ENCODE measurements around the gene THBS2.
A peak's percentile ranks its signal among the peaks of the same experiment; 100 is the strongest.

Gene THBS2

DNA sequence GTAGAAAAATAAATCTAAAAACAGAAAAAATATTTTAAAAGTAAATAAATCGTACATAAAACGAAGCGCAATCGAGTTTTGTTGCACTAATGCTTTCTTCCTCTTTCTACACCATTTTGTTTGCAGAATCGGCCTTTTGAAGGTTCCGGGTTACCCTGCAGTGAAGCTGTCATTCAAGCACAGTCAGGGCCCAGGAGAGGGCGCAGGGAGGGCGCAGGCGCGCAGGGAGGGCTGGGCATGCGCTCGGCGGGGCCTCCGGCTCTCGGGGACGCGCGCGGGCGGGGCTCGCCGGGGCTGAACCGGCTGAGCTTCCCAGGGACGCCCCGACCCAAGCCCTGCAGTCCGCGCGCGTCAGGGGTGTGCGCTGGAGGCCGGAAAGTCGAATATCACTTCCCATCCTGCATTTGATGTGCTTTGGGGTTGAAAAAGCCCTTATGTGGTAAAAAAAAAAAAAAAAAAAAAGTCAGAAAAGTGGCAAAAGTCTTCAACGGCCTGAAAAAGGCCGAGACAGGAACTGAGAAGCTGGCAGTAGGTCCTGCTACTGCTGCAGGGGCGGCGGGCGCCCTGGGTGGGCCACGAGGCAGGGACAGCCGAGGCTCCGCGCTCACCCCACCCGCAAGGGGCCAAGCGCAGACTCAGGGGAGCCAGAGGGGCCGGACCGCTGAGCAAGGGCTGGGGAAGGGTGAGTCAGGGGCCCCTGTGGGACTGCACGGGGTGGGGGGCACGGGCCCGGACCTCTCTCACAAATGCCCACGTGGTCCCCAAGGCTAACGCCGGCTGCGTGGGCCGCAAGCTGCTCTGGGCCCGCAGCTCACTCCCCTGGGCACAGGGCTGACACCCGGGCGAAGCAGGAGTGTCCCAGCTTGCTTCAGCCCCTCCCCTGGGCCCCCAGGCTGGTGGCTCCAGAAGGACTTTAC lies 40.5 kb downstream of the THBS2 start:
- Histone ChIP-seq H3K4me1 (ENCODE audit: low read depth, poor library complexity, severe bottlenecking) (peaks cover 7% of the 10 kb centered on the region), H3K79me2 (ENCODE audit: insufficient read depth, low read depth) (no peaks in the 10 kb centered on the region), H3K4me2 (peak overlapping the region; percentile 68), H3K4me3 (IDR thresholded peaks at IDR 0.05; ENCODE audit: insufficient read depth, low read depth, low read length) (no peak overlapping the region), H3K27me3 (ENCODE audit: insufficient read depth, low read depth) (no peaks in the 10 kb centered on the region), H2AFZ (ENCODE audit: low read depth) (peak overlapping the region; percentile 86), H4K20me1 (ENCODE audit: insufficient read depth) (no peaks in the 10 kb centered on the region), H3K27ac (no peak overlapping the region), H3K9ac (peak overlapping the region; percentile 37; the same call in 1 of the 2 replicates), H3K36me3 (ENCODE audit: insufficient read depth) (no peaks in the 10 kb centered on the region)
- TF ChIP-seq, protein P1, sequence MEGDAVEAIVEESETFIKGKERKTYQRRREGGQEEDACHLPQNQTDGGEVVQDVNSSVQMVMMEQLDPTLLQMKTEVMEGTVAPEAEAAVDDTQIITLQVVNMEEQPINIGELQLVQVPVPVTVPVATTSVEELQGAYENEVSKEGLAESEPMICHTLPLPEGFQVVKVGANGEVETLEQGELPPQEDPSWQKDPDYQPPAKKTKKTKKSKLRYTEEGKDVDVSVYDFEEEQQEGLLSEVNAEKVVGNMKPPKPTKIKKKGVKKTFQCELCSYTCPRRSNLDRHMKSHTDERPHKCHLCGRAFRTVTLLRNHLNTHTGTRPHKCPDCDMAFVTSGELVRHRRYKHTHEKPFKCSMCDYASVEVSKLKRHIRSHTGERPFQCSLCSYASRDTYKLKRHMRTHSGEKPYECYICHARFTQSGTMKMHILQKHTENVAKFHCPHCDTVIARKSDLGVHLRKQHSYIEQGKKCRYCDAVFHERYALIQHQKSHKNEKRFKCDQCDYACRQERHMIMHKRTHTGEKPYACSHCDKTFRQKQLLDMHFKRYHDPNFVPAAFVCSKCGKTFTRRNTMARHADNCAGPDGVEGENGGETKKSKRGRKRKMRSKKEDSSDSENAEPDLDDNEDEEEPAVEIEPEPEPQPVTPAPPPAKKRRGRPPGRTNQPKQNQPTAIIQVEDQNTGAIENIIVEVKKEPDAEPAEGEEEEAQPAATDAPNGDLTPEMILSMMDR (conservative IDR thresholded peaks at IDR 0.05; ENCODE audit: low read depth, low read length) = peak; percentile 35; the same call in 1 of the 2 replicates

DNA sequence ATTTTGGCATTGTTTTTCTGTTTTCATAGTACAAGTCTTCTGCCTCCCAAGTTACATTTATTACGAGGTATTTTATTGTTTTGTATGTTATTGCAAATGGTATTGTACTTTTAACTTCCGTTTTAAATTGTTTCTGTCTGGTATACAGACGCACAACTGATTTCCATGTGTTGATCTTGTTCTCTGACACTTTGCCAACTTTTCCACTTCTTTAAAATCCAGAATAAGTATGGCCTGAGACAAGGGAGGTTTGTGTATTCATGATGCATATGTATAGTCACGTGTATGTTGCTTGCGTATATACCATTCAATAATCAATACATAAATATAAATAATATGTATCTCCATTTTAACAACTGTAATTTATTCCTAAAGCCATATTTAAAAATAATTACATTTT lies 41.2 kb downstream of the THBS2 start:
- Histone ChIP-seq H4K20me1 (ENCODE audit: insufficient read depth) (no peaks in the 10 kb centered on the region), H3K4me1 (ENCODE audit: low read depth, poor library complexity, severe bottlenecking) (peaks cover 10% of the 10 kb centered on the region), H3K27me3 (ENCODE audit: insufficient read depth, low read depth) (no peaks in the 10 kb centered on the region), H3K9ac (no peak overlapping the region), H3K79me2 (ENCODE audit: insufficient read depth, low read depth) (no peaks in the 10 kb centered on the region), H3K27ac (no peak overlapping the region), H3K36me3 (ENCODE audit: insufficient read depth) (no peaks in the 10 kb centered on the region), H2AFZ (ENCODE audit: low read depth) (peak overlapping the region; percentile 86; the same call in 1 of the 2 replicates), H3K4me2 (peak overlapping the region; percentile 33; the same call in 1 of the 2 replicates), H3K4me3 (IDR thresholded peaks at IDR 0.05; ENCODE audit: insufficient read depth, low read depth, low read length) (no peak overlapping the region)
- TF ChIP-seq, protein P1 (conservative IDR thresholded peaks at IDR 0.05; ENCODE audit: low read depth, low read length) = no peak

DNA sequence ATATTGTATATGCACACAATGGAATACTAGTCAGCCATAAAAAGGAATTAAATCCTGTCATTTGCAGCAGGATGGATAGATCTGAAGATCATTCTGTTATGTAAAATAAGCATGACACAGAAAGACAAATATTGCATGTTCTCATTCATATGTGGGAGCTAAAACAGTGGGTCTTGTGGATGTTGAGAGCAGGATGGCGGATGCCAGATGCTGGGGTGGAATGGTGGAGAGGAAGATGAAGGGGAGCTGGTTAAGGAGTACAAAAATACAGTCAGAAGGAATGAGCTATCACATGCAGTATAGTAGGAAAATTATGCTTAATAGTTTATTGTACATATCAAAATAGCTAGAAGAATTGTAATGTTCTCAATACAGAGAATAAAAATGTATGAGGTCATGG lies 41.8 kb downstream of the THBS2 start:
- Histone ChIP-seq H4K20me1 (ENCODE audit: insufficient read depth) (no peaks in the 10 kb centered on the region), H3K27ac (no peak overlapping the region), H2AFZ (ENCODE audit: low read depth) (peak overlapping the region; percentile 86; the same call in 1 of the 2 replicates), H3K4me3 (IDR thresholded peaks at IDR 0.05; ENCODE audit: insufficient read depth, low read depth, low read length) (no peak overlapping the region), H3K36me3 (ENCODE audit: insufficient read depth) (no peaks in the 10 kb centered on the region), H3K4me2 (no peak overlapping the region), H3K4me1 (ENCODE audit: low read depth, poor library complexity, severe bottlenecking) (peaks cover 10% of the 10 kb centered on the region), H3K27me3 (ENCODE audit: insufficient read depth, low read depth) (no peaks in the 10 kb centered on the region), H3K9ac (no peak overlapping the region), H3K79me2 (ENCODE audit: insufficient read depth, low read depth) (no peaks in the 10 kb centered on the region)
- TF ChIP-seq, protein P1 (conservative IDR thresholded peaks at IDR 0.05; ENCODE audit: low read depth, low read length) = no peak

DNA sequence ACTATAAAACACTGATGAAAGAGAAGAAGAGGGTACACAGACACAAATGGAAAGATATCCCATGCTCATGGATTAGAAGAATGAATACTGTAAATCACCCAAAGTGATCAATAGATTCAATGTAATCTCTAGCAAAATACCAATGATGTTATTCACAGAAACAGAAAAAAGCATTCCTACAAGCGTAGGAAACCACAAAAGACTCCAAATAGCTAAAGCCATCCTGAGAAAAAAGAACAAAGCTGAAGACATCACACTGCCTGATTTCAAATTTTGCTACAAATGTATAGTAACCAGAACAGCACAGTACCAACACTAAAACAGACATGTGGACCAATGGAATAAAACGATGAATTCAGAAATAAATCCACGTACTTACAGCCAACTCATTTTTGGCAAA lies 43.0 kb downstream of the THBS2 start:
- no peaks in the 10 kb centered on the region for H4K20me1 ChIP-seq (ENCODE audit: insufficient read depth)
- no peak overlapping the region for H3K9ac ChIP-seq
- H3K4me1 ChIP-seq (ENCODE audit: low read depth, poor library complexity, severe bottlenecking) = peaks cover 10% of the 10 kb centered on the region
- no peak overlapping the region for H3K4me2 ChIP-seq
- H3K27ac ChIP-seq = no peak overlapping the region
- no peaks in the 10 kb centered on the region for H3K36me3 ChIP-seq (ENCODE audit: insufficient read depth)
- no peaks in the 10 kb centered on the region for H3K79me2 ChIP-seq (ENCODE audit: insufficient read depth, low read depth)
- no peak overlapping the region for H2AFZ ChIP-seq (ENCODE audit: low read depth)
- no peaks in the 10 kb centered on the region for H3K27me3 ChIP-seq (ENCODE audit: insufficient read depth, low read depth)
- TF ChIP-seq, protein P1 (conservative IDR thresholded peaks at IDR 0.05; ENCODE audit: low read depth, low read length) = no peak
- no peak overlapping the region for H3K4me3 ChIP-seq (IDR thresholded peaks at IDR 0.05; ENCODE audit: insufficient read depth, low read depth, low read length)
